Measurements from ENCODE around the gene FARS2.

Gene FARS2

DNA sequence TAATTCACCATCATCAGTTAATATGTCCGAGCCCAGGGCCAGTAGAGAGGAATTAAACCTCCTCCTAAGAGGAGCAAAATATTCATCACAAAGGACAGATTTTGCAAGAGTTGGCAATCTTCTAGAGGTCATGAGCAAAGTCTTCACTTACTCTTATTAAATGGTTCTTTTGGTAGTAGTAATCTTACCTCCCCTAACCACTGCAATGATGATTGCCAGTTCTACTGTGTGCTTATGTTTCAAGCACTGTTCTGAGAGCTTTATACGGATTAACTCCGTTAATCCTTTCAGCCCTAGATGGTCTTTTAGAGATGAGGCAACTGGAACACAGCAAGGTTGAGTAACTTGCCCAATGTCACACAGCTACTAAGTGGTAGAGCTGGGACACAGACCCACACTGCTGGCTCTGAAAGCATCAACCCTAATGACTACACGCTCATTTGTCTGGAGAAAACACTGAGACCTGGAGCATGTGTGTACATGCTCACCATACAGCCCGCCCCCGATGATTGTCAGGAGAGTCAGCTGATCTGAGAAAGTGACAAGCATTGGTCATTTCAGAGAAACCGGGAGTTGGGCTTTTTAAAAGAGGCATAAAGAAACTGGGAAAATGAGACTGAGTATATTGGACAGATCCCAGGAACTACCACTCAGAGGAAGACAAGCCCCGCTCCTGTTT, 469.4 kb downstream of the FARS2 start:
- Histone ChIP-seq H3K27me3 (ENCODE audit: insufficient read depth, low read length, poor library complexity) (no peaks in the 10 kb centered on the region), H2AFZ (ENCODE audit: low read depth, low read length) (no peak overlapping the region)

DNA sequence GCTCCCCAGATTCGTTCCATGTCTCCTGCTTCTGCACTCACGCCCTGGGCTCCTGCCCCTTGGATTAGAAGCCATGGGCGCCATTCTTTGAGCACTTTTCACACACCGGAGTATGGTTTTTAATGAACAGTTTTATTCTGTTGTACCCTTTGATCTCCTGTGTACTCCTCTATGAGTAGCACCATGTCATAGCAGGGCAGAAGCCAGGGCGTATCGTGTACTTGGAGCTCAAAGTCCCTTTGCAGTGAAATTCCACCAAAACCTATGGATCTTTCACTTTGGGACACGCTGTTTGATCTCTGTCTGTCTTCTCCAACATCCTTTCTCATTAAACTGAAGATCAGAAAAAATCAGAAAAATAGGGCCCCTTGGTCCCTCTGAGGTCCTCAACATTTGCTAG, 470.1 kb downstream of the FARS2 start:
- no peak overlapping the region for H3K4me3 ChIP-seq (ENCODE audit: low read depth in 1 of 2, low read length in 2 of 2)
- H3K79me2 ChIP-seq (ENCODE audit: insufficient read depth, low read length) = no peaks in the 10 kb centered on the region
- no peak overlapping the region for H3K9ac ChIP-seq (ENCODE audit: low read depth, low read length)
- H3K27ac ChIP-seq (ENCODE audit: low read length) = no peak overlapping the region
- no peaks in the 10 kb centered on the region for H3K4me1 ChIP-seq (ENCODE audit: insufficient read depth, low read length)
- H2AFZ ChIP-seq (ENCODE audit: low read depth, low read length) = no peak overlapping the region
- no peaks in the 10 kb centered on the region for H3K36me3 ChIP-seq (ENCODE audit: insufficient read depth, low read length)
- no peak for DNase-seq
- no peak for ATAC-seq (ENCODE audit: insufficient read depth, low read depth)
- no peak overlapping the region for H3K4me2 ChIP-seq (ENCODE audit: insufficient read depth, low read length)
- H3K9me3 ChIP-seq (ENCODE audit: insufficient read depth, low read length, severe bottlenecking) = no peaks in the 10 kb centered on the region
- TF ChIP-seq, protein P1, sequence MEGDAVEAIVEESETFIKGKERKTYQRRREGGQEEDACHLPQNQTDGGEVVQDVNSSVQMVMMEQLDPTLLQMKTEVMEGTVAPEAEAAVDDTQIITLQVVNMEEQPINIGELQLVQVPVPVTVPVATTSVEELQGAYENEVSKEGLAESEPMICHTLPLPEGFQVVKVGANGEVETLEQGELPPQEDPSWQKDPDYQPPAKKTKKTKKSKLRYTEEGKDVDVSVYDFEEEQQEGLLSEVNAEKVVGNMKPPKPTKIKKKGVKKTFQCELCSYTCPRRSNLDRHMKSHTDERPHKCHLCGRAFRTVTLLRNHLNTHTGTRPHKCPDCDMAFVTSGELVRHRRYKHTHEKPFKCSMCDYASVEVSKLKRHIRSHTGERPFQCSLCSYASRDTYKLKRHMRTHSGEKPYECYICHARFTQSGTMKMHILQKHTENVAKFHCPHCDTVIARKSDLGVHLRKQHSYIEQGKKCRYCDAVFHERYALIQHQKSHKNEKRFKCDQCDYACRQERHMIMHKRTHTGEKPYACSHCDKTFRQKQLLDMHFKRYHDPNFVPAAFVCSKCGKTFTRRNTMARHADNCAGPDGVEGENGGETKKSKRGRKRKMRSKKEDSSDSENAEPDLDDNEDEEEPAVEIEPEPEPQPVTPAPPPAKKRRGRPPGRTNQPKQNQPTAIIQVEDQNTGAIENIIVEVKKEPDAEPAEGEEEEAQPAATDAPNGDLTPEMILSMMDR (IDR thresholded peaks at IDR 0.05; ENCODE audit: borderline replicate concordance, extremely low read depth, low read length, poor library complexity, severe bottlenecking) = no peak
- no peaks in the 10 kb centered on the region for H3K27me3 ChIP-seq (ENCODE audit: insufficient read depth, low read length, poor library complexity)
- H4K20me1 ChIP-seq (ENCODE audit: insufficient read depth, low read length) = peaks cover 3% of the 10 kb centered on the region; the same call in 1 of the 2 replicates

More for the DNA sequence above, 469.4 kb downstream of the FARS2 start:
- Histone ChIP-seq H3K79me2 (ENCODE audit: insufficient read depth, low read length) (no peaks in the 10 kb centered on the region), H3K9me3 (ENCODE audit: insufficient read depth, low read length, severe bottlenecking) (no peaks in the 10 kb centered on the region), H4K20me1 (ENCODE audit: insufficient read depth, low read length) (peaks cover 3% of the 10 kb centered on the region; the same call in 1 of the 2 replicates), H3K4me3 (ENCODE audit: low read depth in 1 of 2, low read length in 2 of 2) (no peak overlapping the region), H3K4me2 (ENCODE audit: insufficient read depth, low read length) (no peak overlapping the region), H3K27ac (ENCODE audit: low read length) (no peak overlapping the region), H3K9ac (ENCODE audit: low read depth, low read length) (no peak overlapping the region), H3K4me1 (ENCODE audit: insufficient read depth, low read length) (no peaks in the 10 kb centered on the region), H3K36me3 (ENCODE audit: insufficient read depth, low read length) (no peaks in the 10 kb centered on the region)
- TF ChIP-seq EZH2 (IDR thresholded peaks at IDR 0.05; ENCODE audit: borderline replicate concordance, low read depth, low read length, severe bottlenecking) = no peak
- TF ChIP-seq, protein P1 (IDR thresholded peaks at IDR 0.05; ENCODE audit: borderline replicate concordance, extremely low read depth, low read length, poor library complexity, severe bottlenecking) = no peak
- ATAC-seq (ENCODE audit: insufficient read depth, low read depth) (no peak), DNase-seq (no peak)

DNA sequence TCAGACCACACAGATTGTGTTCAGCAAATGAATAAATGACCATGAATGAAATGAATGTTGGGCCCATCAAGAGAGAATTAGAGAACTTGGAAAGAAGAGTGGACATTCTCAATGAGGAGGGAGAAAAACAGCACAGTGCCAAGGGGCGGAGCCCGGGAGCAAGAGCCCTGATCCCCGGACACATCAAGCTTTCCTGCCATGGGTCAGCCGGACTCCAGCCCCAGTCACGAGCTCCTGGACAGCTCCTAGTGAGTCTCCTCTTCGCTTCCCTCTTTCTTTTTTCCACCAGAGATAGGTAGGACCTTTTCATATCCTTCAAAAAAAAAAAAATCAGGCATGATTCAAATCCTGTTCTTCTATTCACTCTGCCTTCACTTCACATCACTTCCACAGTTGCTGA, 471.2 kb downstream of the FARS2 start:
- no peak for ATAC-seq (ENCODE audit: insufficient read depth, low read depth)
- no peak overlapping the region for H2AFZ ChIP-seq (ENCODE audit: low read depth, low read length)

More for the DNA sequence above, 471.2 kb downstream of the FARS2 start:
- no peaks in the 10 kb centered on the region for H3K9me3 ChIP-seq (ENCODE audit: insufficient read depth, low read length, severe bottlenecking)
- H3K79me2 ChIP-seq (ENCODE audit: insufficient read depth, low read length) = no peaks in the 10 kb centered on the region
- H3K4me1 ChIP-seq (ENCODE audit: insufficient read depth, low read length) = no peaks in the 10 kb centered on the region
- H3K4me3 ChIP-seq (ENCODE audit: low read depth in 1 of 2, low read length in 2 of 2) = no peak overlapping the region
- no peaks in the 10 kb centered on the region for H3K36me3 ChIP-seq (ENCODE audit: insufficient read depth, low read length)
- peaks cover 3% of the 10 kb centered on the region; the same call in 1 of the 2 replicates for H4K20me1 ChIP-seq (ENCODE audit: insufficient read depth, low read length)
- no peak overlapping the region for H3K27ac ChIP-seq (ENCODE audit: low read length)
- no peak overlapping the region for H3K4me2 ChIP-seq (ENCODE audit: insufficient read depth, low read length)
- TF ChIP-seq EZH2 (IDR thresholded peaks at IDR 0.05; ENCODE audit: borderline replicate concordance, low read depth, low read length, severe bottlenecking) = no peak
- TF ChIP-seq, protein P1 (IDR thresholded peaks at IDR 0.05; ENCODE audit: borderline replicate concordance, extremely low read depth, low read length, poor library complexity, severe bottlenecking) = no peak
- H3K27me3 ChIP-seq (ENCODE audit: insufficient read depth, low read length, poor library complexity) = no peaks in the 10 kb centered on the region
- H3K9ac ChIP-seq (ENCODE audit: low read depth, low read length) = no peak overlapping the region
- DNase-seq = no peak
